HUES48 (cell line): ENCODE measurements around the gene ACOX3.
"Not testable (repeated sequence)": the region's sequence is repeated elsewhere in the genome, so short reads cannot be mapped to it uniquely, and the experiment has no call there.

ENCODE experiments used
- H3K27ac ChIP-seq: one replicate; pipeline ENCODE4 v1.7.0; 2013; ENCODE audit warnings: low read depth, low read length, inconsistent platforms
- H3K27me3 ChIP-seq: 2 replicates; pipeline ENCODE4 v1.6.1; 2013; ENCODE audit warnings: mild to moderate bottlenecking, low read length; ENCODE audit not compliant: control insufficient read depth, insufficient read depth
- H3K36me3 ChIP-seq: 2 replicates; pipeline ENCODE4 v1.6.1; 2013; ENCODE audit warnings: low read length; ENCODE audit not compliant: control insufficient read depth, insufficient read depth
- H3K4me1 ChIP-seq: 2 replicates; pipeline ENCODE4 v1.6.1; 2013; ENCODE audit warnings: mild to moderate bottlenecking, low read length; ENCODE audit not compliant: control insufficient read depth, insufficient read depth
- H3K4me3 ChIP-seq: 2 replicates; pipeline ENCODE4 v1.5.1; 2013; ENCODE audit warnings: mild to moderate bottlenecking, low read depth, low read length
- H3K9ac ChIP-seq: 2 replicates; pipeline ENCODE4 v1.6.1; 2013; ENCODE audit warnings: mild to moderate bottlenecking, low read depth, low read length, moderate library complexity
- H3K9me3 ChIP-seq: 2 replicates; pipeline ENCODE4 v1.6.1; 2013; ENCODE audit warnings: low read length; ENCODE audit not compliant: control insufficient read depth, insufficient read depth

The ACOX3 gene

GRCh38 chr4:8343262-8343966, 97.1 kb downstream of the ACOX3 start:
- no peak overlapping the region for H3K4me3 ChIP-seq
- H3K27ac ChIP-seq = no peak overlapping the region
- peaks cover 4% of the 10 kb centered on the region; the same call in 1 of the 2 replicates for H3K4me1 ChIP-seq
- H3K27me3 ChIP-seq = no peaks in the 10 kb centered on the region
- no peak overlapping the region for H3K9ac ChIP-seq
- H3K9me3 ChIP-seq = no peaks in the 10 kb centered on the region
- H3K36me3 ChIP-seq = no peaks in the 10 kb centered on the region

GRCh38 chr4:8342651-8343261, 97.8 kb downstream of the ACOX3 start:
- Histone ChIP-seq H3K9ac (no peak overlapping the region), H3K36me3 (no peaks in the 10 kb centered on the region), H3K27ac (no peak overlapping the region), H3K4me1 (peaks cover 4% of the 10 kb centered on the region; the same call in 1 of the 2 replicates), H3K4me3 (no peak overlapping the region), H3K27me3 (no peaks in the 10 kb centered on the region), H3K9me3 (no peaks in the 10 kb centered on the region)

GRCh38 chr4:8341691-8342090, 98.8 kb downstream of the ACOX3 start:
- no peaks in the 10 kb centered on the region for H3K36me3 ChIP-seq
- H3K27ac ChIP-seq = no peak overlapping the region
- H3K4me3 ChIP-seq = no peak overlapping the region
- H3K9me3 ChIP-seq = no peaks in the 10 kb centered on the region
- peaks cover 4% of the 10 kb centered on the region; the same call in 1 of the 2 replicates for H3K4me1 ChIP-seq
- H3K9ac ChIP-seq = no peak overlapping the region
- H3K27me3 ChIP-seq = no peaks in the 10 kb centered on the region

GRCh38 chr4:8341281-8341680, 99.2 kb downstream of the ACOX3 start:
- not testable (repeated sequence) for H3K9ac ChIP-seq, H3K9me3 ChIP-seq, H3K36me3 ChIP-seq

GRCh38 chr4:8340781-8341241, 99.7 kb downstream of the ACOX3 start:
- no peaks in the 10 kb centered on the region for H3K27me3 ChIP-seq
- peaks cover 4% of the 10 kb centered on the region; the same call in 1 of the 2 replicates for H3K4me1 ChIP-seq
- H3K9ac ChIP-seq = no peak overlapping the region
- H3K27ac ChIP-seq = no peak overlapping the region
- H3K4me3 ChIP-seq = no peak overlapping the region
- H3K36me3 ChIP-seq = no peaks in the 10 kb centered on the region
- no peaks in the 10 kb centered on the region for H3K9me3 ChIP-seq

More at GRCh38 chr4:8341281-8341680, 99.2 kb downstream of the ACOX3 start:
- not testable (repeated sequence) for H3K27ac ChIP-seq, H3K4me1 ChIP-seq, H3K4me3 ChIP-seq, H3K27me3 ChIP-seq

GRCh38 chr4:8338351-8338961, 102.1 kb downstream of the ACOX3 start:
- H3K27ac ChIP-seq = no peak overlapping the region
- peaks cover 4% of the 10 kb centered on the region; the same call in 1 of the 2 replicates for H3K4me1 ChIP-seq
- H3K9me3 ChIP-seq = no peaks in the 10 kb centered on the region
- H3K4me3 ChIP-seq = no peak overlapping the region
- no peaks in the 10 kb centered on the region for H3K36me3 ChIP-seq
- no peak overlapping the region for H3K9ac ChIP-seq
- H3K27me3 ChIP-seq = no peaks in the 10 kb centered on the region

- Histone ChIP-seq H3K4me1 (no peaks in the 10 kb centered on the region), H3K27me3 (no peaks in the 10 kb centered on the region), H3K36me3 (no peaks in the 10 kb centered on the region), H3K27ac (no peak overlapping the region), H3K9ac (no peak overlapping the region), H3K9me3 (no peaks in the 10 kb centered on the region), H3K4me3 (no peak overlapping the region)
These were observed 104.0 kb downstream of the ACOX3 start for GRCh38 chr4:8336412-8337075.

GRCh38 chr4:8335848-8336247, 104.7 kb downstream of the ACOX3 start:
- Histone ChIP-seq H3K4me1 (no peaks in the 10 kb centered on the region), H3K4me3 (no peak overlapping the region), H3K27ac (no peak overlapping the region), H3K9me3 (no peaks in the 10 kb centered on the region), H3K9ac (no peak overlapping the region), H3K27me3 (no peaks in the 10 kb centered on the region), H3K36me3 (no peaks in the 10 kb centered on the region)

GRCh38 chr4:8334786-8335460, 105.6 kb downstream of the ACOX3 start:
- Histone ChIP-seq H3K36me3 (no peaks in the 10 kb centered on the region), H3K27me3 (no peaks in the 10 kb centered on the region), H3K9ac (no peak overlapping the region), H3K4me1 (no peaks in the 10 kb centered on the region), H3K4me3 (no peak overlapping the region), H3K9me3 (no peaks in the 10 kb centered on the region), H3K27ac (no peak overlapping the region)

GRCh38 chr4:8333726-8334460, 106.6 kb downstream of the ACOX3 start:
- Histone ChIP-seq H3K36me3 (no peaks in the 10 kb centered on the region), H3K4me1 (no peaks in the 10 kb centered on the region), H3K4me3 (no peak overlapping the region), H3K27me3 (no peaks in the 10 kb centered on the region), H3K9me3 (no peaks in the 10 kb centered on the region), H3K9ac (no peak overlapping the region), H3K27ac (no peak overlapping the region)
